Hepatocyte (in vitro differentiated cells): ENCODE data around the gene RRP1.

Source experiments
- EZH2 ChIP-seq: fragments of 200-600 bp; sonication (generic); IDR thresholded peaks from 2 replicates; pipeline ENCODE4 v1.6.1; 2016; ENCODE audit warnings: antibody characterized with exemption, mild to moderate bottlenecking, borderline replicate concordance
- TF ChIP-seq, protein P1 (sequence below): fragments of 200-600 bp; sonication (generic); IDR thresholded peaks from 2 replicates; pipeline ENCODE4 v1.5.1; 2016; ENCODE audit warnings: antibody characterized with exemption, mild to moderate bottlenecking; ENCODE audit not compliant: poor library complexity

DNA sequence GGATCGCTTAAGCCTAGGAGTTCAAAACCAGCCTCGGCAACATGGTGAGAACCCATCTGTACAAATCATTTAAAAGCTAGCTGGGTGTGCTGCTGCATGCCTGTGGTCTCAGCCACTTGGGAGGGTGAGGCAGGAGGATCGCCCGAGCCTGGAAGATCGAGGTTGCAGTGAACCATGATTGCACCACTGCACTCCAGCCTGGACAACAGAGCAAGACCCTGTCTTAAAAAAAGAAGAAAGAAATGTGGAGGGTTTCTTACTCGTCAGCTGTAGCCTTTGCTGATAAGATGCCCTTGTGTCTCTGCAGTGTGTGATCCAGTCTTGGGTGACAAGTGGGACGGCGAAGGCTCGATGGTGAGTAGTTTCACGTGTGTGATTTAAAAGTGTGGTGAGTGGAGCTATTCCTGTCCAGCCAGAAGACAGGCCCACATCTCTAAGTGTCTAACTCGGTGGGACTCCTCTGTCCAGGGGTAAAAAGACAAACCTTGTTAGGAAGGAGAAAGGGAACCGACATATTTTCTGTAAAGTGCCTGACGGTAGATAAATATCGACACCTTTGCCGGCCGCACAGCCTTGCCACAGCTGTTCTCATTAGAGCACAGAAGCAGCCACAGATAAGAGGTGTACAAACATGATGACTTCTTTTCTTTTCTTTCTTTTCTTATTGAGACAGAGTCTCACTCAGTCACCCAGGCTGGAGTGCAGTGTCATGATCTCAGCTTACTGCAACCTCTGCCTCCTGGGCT, 43.4 kb upstream of the RRP1 start:
- TF ChIP-seq, protein P1, sequence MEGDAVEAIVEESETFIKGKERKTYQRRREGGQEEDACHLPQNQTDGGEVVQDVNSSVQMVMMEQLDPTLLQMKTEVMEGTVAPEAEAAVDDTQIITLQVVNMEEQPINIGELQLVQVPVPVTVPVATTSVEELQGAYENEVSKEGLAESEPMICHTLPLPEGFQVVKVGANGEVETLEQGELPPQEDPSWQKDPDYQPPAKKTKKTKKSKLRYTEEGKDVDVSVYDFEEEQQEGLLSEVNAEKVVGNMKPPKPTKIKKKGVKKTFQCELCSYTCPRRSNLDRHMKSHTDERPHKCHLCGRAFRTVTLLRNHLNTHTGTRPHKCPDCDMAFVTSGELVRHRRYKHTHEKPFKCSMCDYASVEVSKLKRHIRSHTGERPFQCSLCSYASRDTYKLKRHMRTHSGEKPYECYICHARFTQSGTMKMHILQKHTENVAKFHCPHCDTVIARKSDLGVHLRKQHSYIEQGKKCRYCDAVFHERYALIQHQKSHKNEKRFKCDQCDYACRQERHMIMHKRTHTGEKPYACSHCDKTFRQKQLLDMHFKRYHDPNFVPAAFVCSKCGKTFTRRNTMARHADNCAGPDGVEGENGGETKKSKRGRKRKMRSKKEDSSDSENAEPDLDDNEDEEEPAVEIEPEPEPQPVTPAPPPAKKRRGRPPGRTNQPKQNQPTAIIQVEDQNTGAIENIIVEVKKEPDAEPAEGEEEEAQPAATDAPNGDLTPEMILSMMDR: no peak
- no peak for TF ChIP-seq EZH2
